Activated CD4-positive, alpha-beta T cell treated with anti-CD3 and anti-CD28 coated beads, Interleukin-2, amount 50 U/mL, for 4 hours (primary cell): ENCODE measurements around the gene BTBD9.
"Not testable (repeated sequence)": the region's sequence is repeated elsewhere in the genome, so short reads cannot be mapped to it uniquely, and the experiment has no call there.

ENCODE experiments used
- DNase-seq, 2 experiments: peaks; one replicate each; pipeline ENCODE4 v3.0.0-alpha.2; 2020

Gene BTBD9

DNA sequence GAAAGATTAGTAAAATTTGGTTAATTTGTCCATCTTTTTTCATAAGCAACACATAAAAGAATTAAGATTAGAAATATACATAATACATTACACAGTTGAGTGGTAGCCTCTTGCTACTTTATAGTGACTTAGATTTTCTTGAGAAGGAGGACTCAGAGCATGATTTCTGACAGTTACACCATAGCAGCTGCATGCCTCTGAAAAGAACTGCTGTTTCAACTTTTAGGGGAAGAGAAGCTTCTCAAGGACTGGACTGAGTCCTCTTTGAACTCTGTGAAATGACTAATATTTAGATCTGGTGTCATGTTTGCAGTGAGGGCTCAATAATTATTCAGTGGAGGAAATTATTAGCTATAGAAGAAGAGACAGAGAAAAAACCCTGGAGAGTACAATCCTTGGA lies 272.5 kb downstream of the BTBD9 start:
- DNase-seq, result no peak

DNA sequence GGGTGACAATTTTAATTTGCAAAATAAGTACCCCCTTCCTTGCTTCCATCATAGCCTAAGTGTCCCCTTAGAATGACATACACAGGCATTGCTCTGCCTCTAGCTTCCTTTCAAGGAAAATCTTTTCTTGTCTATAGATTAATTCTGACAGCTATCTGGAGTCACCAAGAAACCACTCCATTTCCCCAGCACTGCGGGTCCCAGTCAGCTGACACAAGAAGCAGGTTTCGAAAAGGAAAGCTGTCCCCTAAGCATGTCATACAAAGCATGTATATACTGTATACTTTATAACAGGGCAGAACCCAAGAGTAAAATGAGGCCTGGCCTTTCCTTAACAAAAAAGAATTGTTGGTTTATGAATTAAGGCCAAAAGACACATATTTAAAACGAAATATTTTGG lies 273.5 kb downstream of the BTBD9 start:
- DNase-seq, result no peak

- DNase-seq, result no peak
These were observed 275.0 kb downstream of the BTBD9 start for GRCh38 chr6:38364775-38365174.

GRCh38 chr6:38364127-38364526 lies 275.6 kb downstream of the BTBD9 start:
- DNase-seq, result no peak

- DNase-seq, result no peak
These were observed 284.2 kb downstream of the BTBD9 start for GRCh38 chr6:38355519-38355918.

DNA sequence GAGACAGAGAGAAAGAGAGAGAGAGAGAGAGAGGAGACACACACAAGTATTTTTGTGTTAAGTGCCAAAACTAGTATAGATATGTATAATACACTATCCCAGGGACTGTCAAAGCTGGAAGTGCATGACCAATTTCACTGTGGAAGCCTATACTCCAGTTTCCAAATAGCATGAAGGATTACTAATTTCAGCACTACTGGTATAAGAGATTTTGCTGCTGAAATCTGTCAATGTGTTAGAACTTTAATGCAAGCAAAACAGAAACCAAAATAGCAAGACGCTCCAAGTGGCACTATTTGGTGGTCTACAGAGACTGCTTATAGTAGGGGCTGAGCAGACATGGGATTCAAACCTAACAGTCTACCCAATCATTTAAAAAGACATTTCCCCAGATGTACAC lies 284.8 kb downstream of the BTBD9 start:
- no peak for DNase-seq

GRCh38 chr6:38354037-38354381 lies 285.7 kb downstream of the BTBD9 start:
- DNase-seq, result no peak

GRCh38 chr6:38353310-38354036 lies 286.3 kb downstream of the BTBD9 start:
- no peak for DNase-seq

GRCh38 chr6:38352636-38353035 lies 287.1 kb downstream of the BTBD9 start:
- DNase-seq, result no peak

DNA sequence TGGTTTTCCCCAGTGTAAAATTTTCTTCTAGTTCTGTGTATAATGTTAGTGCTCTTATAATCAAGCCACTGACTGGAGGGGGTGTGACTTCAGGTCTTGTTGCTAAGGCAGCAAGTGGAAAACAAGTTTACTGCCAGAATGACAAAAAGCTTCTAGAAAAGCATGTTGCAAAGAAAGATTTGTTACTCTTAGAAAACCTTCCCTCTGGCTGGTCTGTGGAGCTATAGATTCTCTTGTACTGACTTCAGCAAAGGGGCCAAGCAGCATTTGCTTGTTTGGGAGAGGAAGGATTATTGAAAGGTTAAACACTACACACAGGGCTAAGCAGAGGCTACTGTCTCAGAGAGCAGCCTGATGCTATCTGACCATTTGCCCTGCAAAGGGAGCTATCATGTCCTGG lies 288.8 kb downstream of the BTBD9 start:
- DNase-seq, result no peak

DNA sequence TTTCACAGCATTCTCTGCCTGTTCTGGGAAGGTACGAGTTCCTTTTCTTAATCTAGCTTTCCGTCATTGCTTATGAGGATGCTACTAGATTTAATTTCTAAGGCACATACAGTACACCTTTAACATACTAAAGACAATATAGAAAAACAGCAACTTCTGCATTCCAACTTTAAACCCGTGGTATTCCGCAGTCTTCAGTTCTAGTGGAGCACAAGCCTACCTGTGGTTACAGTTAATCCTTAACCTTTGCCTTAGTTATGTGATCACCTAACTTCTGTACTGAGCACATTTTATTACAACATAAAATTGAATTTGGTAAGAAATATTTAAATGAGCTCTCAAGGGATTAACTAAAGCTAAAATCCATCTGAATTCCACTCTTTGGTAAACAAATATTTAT lies 289.5 kb downstream of the BTBD9 start:
- DNase-seq, result no peak

DNA sequence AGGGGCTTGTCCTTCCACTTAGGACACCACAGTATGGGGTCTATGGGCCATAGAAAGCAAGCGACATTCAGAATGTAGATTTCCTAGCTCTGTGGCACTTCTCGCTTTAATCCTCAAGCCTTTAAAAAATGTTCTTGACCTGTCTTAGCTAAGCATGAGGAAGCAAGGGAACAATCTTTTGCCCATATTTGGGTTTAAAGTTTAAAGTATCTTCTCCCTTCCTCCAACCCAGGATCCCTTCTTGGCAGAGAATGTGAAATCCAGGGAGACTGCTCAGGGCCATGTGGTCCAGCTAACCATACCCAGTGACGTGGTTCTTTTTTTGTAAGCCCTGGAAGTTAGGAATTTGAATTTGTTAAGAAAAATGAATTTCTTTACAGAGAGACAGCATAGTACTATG lies 289.9 kb downstream of the BTBD9 start:
- no peak for DNase-seq

- no peak for DNase-seq
These were observed 290.5 kb downstream of the BTBD9 start for GRCh38 chr6:38349221-38349620.

DNA sequence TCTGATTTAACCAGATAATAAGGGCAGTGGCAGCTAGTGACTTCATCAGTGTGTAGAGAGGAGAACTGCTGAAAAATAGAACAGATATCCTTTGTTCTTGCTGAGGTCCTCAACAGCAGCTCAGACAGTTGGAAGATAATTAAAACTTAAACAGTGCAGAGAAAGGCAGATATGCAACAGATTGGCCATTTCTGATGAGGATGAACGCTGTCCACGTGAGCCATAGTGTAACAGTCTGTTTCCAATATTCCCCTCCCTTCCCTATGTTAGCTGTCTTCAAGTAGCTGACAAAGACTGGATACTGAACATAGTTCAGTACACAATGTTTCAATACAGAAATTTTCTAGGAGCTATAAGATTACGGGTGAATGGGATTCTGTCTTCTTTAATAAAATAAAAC lies 291.4 kb downstream of the BTBD9 start:
- no peak for DNase-seq

GRCh38 chr6:38347829-38348228 lies 291.9 kb downstream of the BTBD9 start:
- DNase-seq, result not testable (repeated sequence)

- no peak for DNase-seq
These were observed 293.2 kb downstream of the BTBD9 start for GRCh38 chr6:38346291-38347079.

DNA sequence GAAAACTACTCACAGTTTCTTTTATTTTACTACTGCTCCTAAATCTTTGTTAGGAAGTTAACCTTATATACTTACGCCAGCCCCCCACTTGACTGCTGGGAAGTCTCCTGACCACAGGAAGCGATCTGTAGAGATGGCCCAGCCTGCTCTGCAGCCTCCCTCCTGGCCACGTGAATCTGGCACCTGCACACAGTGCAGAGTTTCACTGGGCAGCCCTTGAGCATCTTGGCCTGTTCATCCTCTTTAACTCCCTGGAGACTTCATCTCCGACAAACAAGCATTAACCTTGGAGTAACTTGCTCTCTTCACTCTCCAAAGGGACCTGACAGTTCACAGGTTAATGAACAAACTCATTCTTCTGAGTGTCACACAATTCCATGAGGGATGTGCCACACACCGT lies 294.1 kb downstream of the BTBD9 start:
- DNase-seq, result no peak

DNA sequence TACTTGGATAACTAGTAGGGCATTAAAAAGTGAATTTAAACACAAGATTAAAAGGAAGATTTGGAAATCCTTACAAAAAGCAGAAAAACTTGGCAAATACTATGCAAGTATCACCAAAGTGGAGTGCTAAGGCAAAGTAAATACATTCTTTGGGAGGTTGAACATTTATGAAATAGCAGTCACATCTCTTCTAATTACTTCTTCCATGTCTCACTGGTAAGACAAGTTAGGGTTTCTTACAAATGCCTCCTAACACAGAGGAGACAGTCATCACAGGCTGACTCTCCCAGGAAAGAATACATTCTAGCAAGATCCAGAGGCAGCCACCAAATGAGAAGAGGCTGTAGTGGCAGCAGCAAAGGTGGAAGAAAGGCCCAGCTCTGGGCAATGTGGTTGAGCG lies 298.2 kb downstream of the BTBD9 start:
- no peak for DNase-seq

- no peak for DNase-seq
These were observed 299.8 kb downstream of the BTBD9 start for GRCh38 chr6:38339914-38340313.

DNA sequence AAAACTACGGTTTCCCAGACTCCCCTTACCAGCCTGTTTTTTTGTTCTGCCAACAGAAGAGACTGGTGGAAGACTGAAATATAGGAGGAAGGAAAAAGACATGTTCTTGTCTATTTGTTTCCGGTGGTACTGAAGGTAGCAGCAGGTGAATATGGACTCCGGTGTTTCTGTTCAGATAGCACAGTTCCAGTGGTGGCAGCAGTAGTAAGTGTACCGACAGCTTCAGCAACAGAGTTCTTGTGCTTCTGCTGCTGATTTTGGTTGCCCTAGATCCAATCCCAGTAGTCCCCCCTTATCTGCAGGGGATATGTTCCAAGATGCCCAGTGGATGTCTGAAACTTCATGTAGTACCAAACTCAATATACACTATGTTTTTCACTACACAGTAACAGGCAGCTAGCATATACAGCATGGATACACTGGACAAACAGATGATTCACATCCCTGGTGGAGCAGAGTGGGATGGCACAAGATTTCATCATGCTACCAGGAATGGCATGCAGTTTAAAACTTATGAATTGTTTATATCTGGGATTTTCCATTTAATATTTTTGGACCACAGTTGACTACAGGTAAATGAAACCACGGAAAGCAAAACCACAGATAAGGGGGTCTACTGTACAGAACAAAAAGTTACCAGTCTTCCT lies 301.8 kb downstream of the BTBD9 start:
- DNase-seq, result no peak

- DNase-seq, result no peak
These were observed 302.8 kb downstream of the BTBD9 start for GRCh38 chr6:38336922-38337321.

DNA sequence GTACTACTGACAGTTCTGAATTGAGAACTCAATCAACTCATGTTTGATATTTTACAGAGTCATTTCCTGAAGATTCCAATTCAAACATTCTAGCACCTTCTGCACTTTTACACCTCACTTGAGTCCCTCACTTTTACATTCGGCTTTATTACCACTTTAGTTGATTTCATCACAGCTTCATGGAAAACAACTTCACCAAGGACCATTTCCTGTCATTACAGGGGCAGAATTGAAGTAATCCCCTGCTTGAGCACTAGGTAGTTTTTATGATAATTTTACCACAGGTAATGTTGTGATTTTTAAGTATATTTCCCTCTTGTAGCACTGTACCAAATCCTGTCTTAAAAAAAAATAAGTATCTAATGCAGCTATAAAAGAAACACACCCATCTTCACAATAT lies 312.9 kb downstream of the BTBD9 start:
- DNase-seq, result no peak

DNA sequence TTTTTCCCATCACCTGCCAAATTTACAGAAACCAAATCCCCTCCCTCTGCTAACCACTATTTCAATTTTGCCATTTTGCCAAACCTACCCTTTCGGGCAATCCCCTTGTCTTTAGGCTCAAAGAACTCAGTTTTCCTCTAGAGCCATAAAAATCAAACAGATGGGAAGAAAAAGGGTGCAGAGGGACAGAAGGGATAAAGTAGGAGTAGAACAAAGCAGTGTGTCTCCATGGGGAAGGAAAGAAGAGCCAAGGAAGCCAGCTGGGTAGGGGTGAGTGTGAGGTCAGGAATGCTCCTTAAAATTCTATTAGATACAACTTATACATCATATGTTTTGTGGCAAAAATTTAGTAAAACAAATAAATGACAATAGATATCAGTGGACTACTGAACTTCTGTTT lies 316.5 kb downstream of the BTBD9 start:
- DNase-seq, result no peak

- DNase-seq, result no peak
These were observed 317.6 kb downstream of the BTBD9 start for GRCh38 chr6:38322138-38322537.
